HCT116 (cell line): Measurements from ENCODE around the gene FHOD3. TPM values are rescaled to one million over a fixed set of nuclear protein-coding genes. Genes with fewer than 3 reads are reported as not detected.

Experiments
- ATAC-seq: fragments of 200-7000 bp; cut with Tn5 transposase; 2 replicates; pipeline ENCODE4 v1.9.1; 2020; ENCODE audit warnings: mild to moderate bottlenecking, moderate library complexity
- BruUV-seq: library from RNA; stranded (reverse); fragments of 400-500 nt; replicated peaks from 2 replicates; lab custom pipeline; 2021; lab: Mats Ljungman, UMichigan
- CTCF ChIA-PET: fragments of 300-600 bp; sonication (Branson Sonifier 250); formaldehyde crosslinking; loops from one replicate; lab custom pipeline; 2021; ENCODE audit warnings: antibody characterized with exemption; lab: Charles Lee
- POLR2A ChIA-PET: fragments of 300-600, 350-600 bp; sonication (Branson Sonifier 250); formaldehyde crosslinking; loops from one replicate; lab custom pipeline; 2021; ENCODE audit warnings: antibody characterized with exemption; lab: Charles Lee
- RAD21 ChIA-PET, 2 experiments: fragments of 300-600 bp; sonication (Branson Sonifier 250); formaldehyde crosslinking; loops; one replicate each; lab custom pipeline; 2023; ENCODE audit warnings: low total read pairs in 2 of 2; ENCODE audit not compliant: uncharacterized antibody in 2 of 2, unreplicated experiment in 2 of 2, low non-redundant PET in 1 of 2; lab: Charles Lee
- DNase-seq: peaks from one replicate; pipeline ENCODE4 v3.0.0-alpha.2; 2010; ENCODE audit warnings: low read depth, low spot score
- H2AFZ ChIP-seq: fragments of 200-600 bp; shearing (Covaris generic), sonication (generic); 2 replicates; pipeline ENCODE4 v1.6.1; 2017; ENCODE audit warnings: low read depth, mixed run types, mixed read lengths, antibody characterized with exemption, low read length; ENCODE audit not compliant: poor library complexity, severe bottlenecking
- H3K27ac ChIP-seq: 2 replicates; pipeline ENCODE4 v1.5.1; 2012; ENCODE audit warnings: low read depth, low read length
- H3K27me3 ChIP-seq: fragments of 200-600 bp; sonication (generic); 2 replicates; pipeline ENCODE4 v1.6.1; 2016; ENCODE audit warnings: mixed run types, low read length, mixed read lengths; ENCODE audit not compliant: insufficient read depth
- H3K36me3 ChIP-seq, 2 experiments: fragments of 200-500 bp in 1 of 2; fragments of 200-600 bp in 1 of 2; sonication (Bioruptor generic) in 1 of 2; sonication (generic) in 1 of 2; 2 replicates each; pipeline versions ENCODE4 v1.5.1 to v1.6.1; 2014 to 2016; ENCODE audit warnings: low read length in 2 of 2, inconsistent platforms in 1 of 2, mixed read lengths in 1 of 2, mixed run types in 1 of 2; ENCODE audit not compliant: insufficient read depth in 2 of 2, control insufficient read depth in 1 of 2
- H3K4me1 ChIP-seq, 2 experiments: fragments of 200-600 bp in 1 of 2; sonication (generic) in 1 of 2; 2 replicates each; pipeline versions ENCODE4 v1.5.1 to v1.6.1; 2012 to 2017; ENCODE audit warnings: low read length in 2 of 2, inconsistent platforms in 1 of 2, mild to moderate bottlenecking in 1 of 2, mixed read lengths in 1 of 2, mixed run types in 1 of 2, moderate library complexity in 1 of 2; ENCODE audit not compliant: insufficient read depth in 2 of 2, control insufficient read depth in 1 of 2
- H3K4me2 ChIP-seq: fragments of 200-600 bp; sonication (generic); 2 replicates; pipeline ENCODE4 v1.6.1; 2017; ENCODE audit warnings: mixed run types, low read length, mixed read lengths
- H3K4me3 ChIP-seq, 2 experiments: fragments of 200-600 bp in 1 of 2; sonication (generic) in 1 of 2; replicated peaks in 1 of 2; 2 replicates each; pipeline ENCODE4 v1.5.1; 2011 to 2016; ENCODE audit warnings: low read length in 2 of 2, control low read depth in 1 of 2, low read depth in 1 of 2, mild to moderate bottlenecking in 1 of 2, mixed read lengths in 1 of 2, mixed run types in 1 of 2
- H3K79me2 ChIP-seq: fragments of 200-600 bp; sonication (generic); 2 replicates; pipeline ENCODE4 v1.6.1; 2017; ENCODE audit warnings: mild to moderate bottlenecking, mixed run types, low read length, moderate library complexity, mixed read lengths; ENCODE audit not compliant: insufficient read depth
- H3K9ac ChIP-seq: fragments of 200-600 bp; sonication (generic); 2 replicates; pipeline ENCODE4 v1.6.1; 2016; ENCODE audit warnings: low read length, mixed read lengths
- H3K9me2 ChIP-seq: fragments of 200-600 bp; sonication (generic), shearing (Covaris generic); 2 replicates; pipeline ENCODE4 v1.6.1; 2017; ENCODE audit warnings: mixed run types, mild to moderate bottlenecking, moderate library complexity; ENCODE audit not compliant: insufficient read depth
- H3K9me3 ChIP-seq, 2 experiments: fragments of 200-500 bp in 1 of 2; fragments of 200-600 bp in 1 of 2; sonication (Bioruptor generic) in 1 of 2; sonication (generic) in 1 of 2; 2 replicates each; pipeline ENCODE4 v1.6.1; 2014 to 2017; ENCODE audit warnings: low read length in 2 of 2, mixed read lengths in 2 of 2, inconsistent platforms in 1 of 2, low read depth in 1 of 2, mild to moderate bottlenecking in 1 of 2, mixed run types in 1 of 2, moderate library complexity in 1 of 2; ENCODE audit not compliant: control insufficient read depth in 1 of 2, insufficient read depth in 1 of 2
- H4K20me1 ChIP-seq: fragments of 200-600 bp; sonication (generic), shearing (Covaris generic); 2 replicates; pipeline ENCODE4 v1.6.1; 2017; ENCODE audit warnings: mixed run types, mild to moderate bottlenecking, moderate library complexity; ENCODE audit not compliant: insufficient read depth
- ATF3 ChIP-seq: IDR thresholded peaks from 2 replicates; pipeline ENCODE4 v1.6.1; 2012
- CBX3 ChIP-seq: IDR thresholded peaks from 2 replicates; pipeline ENCODE4 v1.6.1; 2012; ENCODE audit warnings: low read depth
- CEBPB ChIP-seq: IDR thresholded peaks from 2 replicates; pipeline ENCODE4 v1.6.1; 2012; ENCODE audit warnings: low read depth
- CTCF ChIP-seq, 3 experiments: fragments of 200-600 bp in 1 of 3; sonication (generic) in 1 of 3; IDR thresholded peaks in 2 of 3; conservative IDR thresholded peaks in 1 of 3; 2 replicates each; pipeline ENCODE4 v1.5.1; 2012 to 2017; ENCODE audit warnings: low read depth in 2 of 3, low read length in 2 of 3, antibody characterized with exemption in 1 of 3, borderline replicate concordance in 1 of 3, control low read depth in 1 of 3, mild to moderate bottlenecking in 1 of 3, mixed read lengths in 1 of 3, mixed run types in 1 of 3, moderate library complexity in 1 of 3; ENCODE audit not compliant: insufficient read depth in 1 of 3
- EGR1 ChIP-seq: IDR thresholded peaks from 2 replicates; pipeline ENCODE4 v1.6.1; 2012; ENCODE audit warnings: low read depth
- FOSL1 ChIP-seq: IDR thresholded peaks from 2 replicates; pipeline ENCODE4 v1.6.1; 2012; ENCODE audit warnings: low read depth
- MAX ChIP-seq: IDR thresholded peaks from 2 replicates; pipeline ENCODE4 v1.6.1; 2012
- REST ChIP-seq: IDR thresholded peaks from 2 replicates; pipeline ENCODE4 v1.6.1; 2012; ENCODE audit warnings: low read depth
- SIN3A ChIP-seq: IDR thresholded peaks from 2 replicates; pipeline ENCODE4 v1.6.1; 2012; ENCODE audit warnings: low read depth
- SP1 ChIP-seq: IDR thresholded peaks from 2 replicates; pipeline ENCODE4 v1.6.1; 2012; ENCODE audit warnings: low read depth
- SRF ChIP-seq: IDR thresholded peaks from 2 replicates; pipeline ENCODE4 v1.6.1; 2012; ENCODE audit warnings: low read depth
- TCF7L2 ChIP-seq: IDR thresholded peaks from 2 replicates; pipeline ENCODE4 v1.7.0; 2011; ENCODE audit warnings: borderline replicate concordance, inconsistent platforms; ENCODE audit not compliant: insufficient read depth, insufficient read length; ENCODE audit errors: extremely low read depth
- ZNF274 ChIP-seq: fragments of 200-500 bp; sonication (Bioruptor generic); IDR thresholded peaks from 2 replicates; pipeline ENCODE4 v1.6.1; 2014; ENCODE audit warnings: mild to moderate bottlenecking, low read depth, low read length, inconsistent platforms
- intact Hi-C: fragments of 100-400 bp; cut with micrococcal nuclease; formaldehyde crosslinking; loops from 2 replicates; pipeline ENCODE4 v1.10.0; 2022
- total RNA-seq: library from RNA; stranded (reverse); gene quantifications from one replicate; pipeline ENCODE4 v1.2.1, GENCODE V29; 2021; ENCODE audit not compliant: unreplicated experiment

FHOD3 gene
- total RNA-seq, 1 experiment from 2014 or later, result 4.0 TPM

GRCh38 chr18:36256094-36256493, 41.4 kb upstream of the FHOD3 start:
- H2AFZ ChIP-seq, result no peak overlapping the region
- intact Hi-C loops, result no loop called here
- ChIA-PET POLR2A (no interaction called here), RAD21 (interaction anchor here in 1 of 2 experiments (0.7 kb wide), 1 partner anchor 47 kb away, joined by 3 read pairs; no protein-coding TSS in a partner anchor), CTCF (no interaction called here)
- H3K9me2 ChIP-seq, result no peaks in the 10 kb centered on the region
- H3K9me3 ChIP-seq, result no peaks in the 10 kb centered on the region
- no peaks in the 10 kb centered on the region for H3K79me2 ChIP-seq
- H3K4me1 ChIP-seq, result no peaks in the 10 kb centered on the region
- H3K9ac ChIP-seq, result no peak overlapping the region
- no peak for ATAC-seq
- no peak overlapping the region for H3K4me3 ChIP-seq
- H3K4me2 ChIP-seq, result no peak overlapping the region
- H4K20me1 ChIP-seq, result no peaks in the 10 kb centered on the region
- no peaks in the 10 kb centered on the region for H3K27me3 ChIP-seq
- no peak for DNase-seq
- no peaks in the 10 kb centered on the region for H3K36me3 ChIP-seq
- no peak overlapping the region for H3K27ac ChIP-seq
- no TSS peak for BruUV-seq
- TF ChIP-seq MAX (no peak), REST (no peak), TCF7L2 (no peak), CEBPB (no peak), ZNF274 (no peak), CTCF (IDR thresholded peaks at IDR 0.05 in 2 of 3, conservative IDR thresholded peaks at IDR 0.05 in 1 of 3; ENCODE audit: borderline replicate concordance in 1 of 3, insufficient read depth in 1 of 3, low read depth in 2 of 3, low read length in 2 of 3) (no peak), SP1 (no peak), EGR1 (no peak), FOSL1 (no peak), ATF3 (no peak), SRF (no peak), SIN3A (no peak), CBX3 (no peak)
